GM18498 (cell line): ENCODE measurements around the gene TNS4.

Experiments
- ATAC-seq: cut with Tn5 transposase; IDR thresholded peaks from one replicate; pipeline ENCODE4 v1.9.1; 2021; ENCODE audit warnings: mild to moderate bottlenecking, moderate library complexity; ENCODE audit not compliant: unreplicated experiment

Gene TNS4

GRCh38 chr17:40473573-40474365, 27.7 kb downstream of the TNS4 start:
- no peak for ATAC-seq

- no peak for ATAC-seq
Measured at GRCh38 chr17:40472733-40473452, 28.5 kb downstream of the TNS4 start.

DNA sequence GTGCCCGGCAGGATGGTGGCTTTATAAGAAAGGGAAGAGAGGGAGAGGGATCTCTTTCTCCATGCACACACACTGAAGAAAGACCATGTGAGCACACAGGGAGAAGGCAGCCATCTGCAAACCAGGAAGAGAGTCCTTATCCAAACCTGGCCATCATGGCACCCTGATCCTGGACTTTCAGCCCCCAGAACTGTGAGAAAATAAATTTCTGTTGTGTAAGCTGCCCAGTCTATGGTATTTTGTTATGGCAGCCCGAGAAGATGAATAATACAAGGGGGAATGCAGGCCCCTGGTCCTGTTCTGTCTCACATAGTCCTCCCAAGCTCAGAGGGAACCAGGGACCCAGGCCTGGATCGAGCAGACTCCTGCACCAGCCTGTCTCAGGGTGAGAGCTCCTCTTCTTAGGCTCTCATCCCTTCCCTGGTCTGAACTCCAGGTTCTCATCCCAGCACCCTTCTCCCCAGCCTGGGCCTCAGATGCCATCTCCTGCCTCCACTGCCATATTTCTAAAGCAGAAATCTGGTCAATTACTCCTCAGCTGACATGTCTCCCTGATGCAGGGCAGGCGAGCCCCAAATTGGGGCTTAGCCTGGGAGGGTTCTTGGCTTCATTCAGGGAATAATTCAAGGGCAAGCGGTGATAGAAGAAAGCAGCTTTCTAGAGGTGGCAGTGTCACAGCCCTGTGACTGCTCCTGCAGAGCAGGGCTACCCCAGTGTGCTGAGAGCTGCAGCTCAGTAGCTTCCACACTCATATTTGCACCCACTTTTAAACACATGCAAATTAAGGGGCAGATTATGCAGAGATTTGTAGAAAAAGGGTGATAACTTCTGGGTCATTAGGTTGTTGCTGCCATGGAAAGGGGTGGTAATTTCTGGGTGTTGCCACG, 29.3 kb downstream of the TNS4 start:
- ATAC-seq: no peak

DNA sequence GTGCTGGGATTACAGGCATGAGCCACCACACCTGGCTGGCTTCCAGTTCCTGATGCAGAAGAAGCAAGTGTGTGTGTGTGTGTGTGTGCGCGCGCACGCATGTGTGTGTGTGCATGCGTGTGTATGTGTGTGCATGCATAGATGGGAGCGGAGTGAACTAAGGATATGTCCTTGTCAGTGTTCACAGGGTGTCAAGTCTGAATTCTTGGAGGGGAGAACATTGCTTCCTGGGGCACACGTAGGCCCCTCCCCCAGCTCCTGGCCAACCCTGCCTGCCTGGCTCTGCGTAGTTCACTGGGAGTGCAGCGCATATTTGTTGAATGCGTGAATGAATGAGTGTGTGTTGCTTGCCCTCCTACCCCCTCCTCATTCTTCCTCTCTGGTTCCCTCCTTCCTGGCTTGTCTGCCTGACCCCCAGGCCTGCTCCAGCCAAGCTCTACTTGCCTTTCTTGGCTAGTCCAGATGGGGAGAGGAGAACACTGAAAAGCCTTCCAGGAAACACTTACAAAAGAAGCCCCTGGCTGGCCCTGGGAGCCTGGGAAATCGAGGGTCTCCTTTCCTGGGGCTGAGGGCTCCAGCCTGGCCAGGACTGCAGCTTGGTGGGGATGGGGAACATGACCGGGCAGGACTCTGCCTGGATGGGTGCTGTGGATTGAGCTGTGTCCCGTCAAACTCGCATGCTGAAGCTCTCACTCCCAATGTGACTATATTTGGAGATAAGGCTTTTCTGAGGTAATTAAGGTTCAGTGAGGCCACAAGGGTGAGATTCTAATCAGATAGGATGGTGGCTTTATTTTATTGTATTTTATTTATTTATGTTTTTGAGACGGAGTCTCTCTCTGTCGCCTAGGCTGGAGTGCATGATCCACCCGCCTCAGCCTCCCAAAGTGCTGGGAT, 30.2 kb downstream of the TNS4 start:
- ATAC-seq: no peak

GRCh38 chr17:40469805-40470675, 31.4 kb downstream of the TNS4 start:
- no peak for ATAC-seq

DNA sequence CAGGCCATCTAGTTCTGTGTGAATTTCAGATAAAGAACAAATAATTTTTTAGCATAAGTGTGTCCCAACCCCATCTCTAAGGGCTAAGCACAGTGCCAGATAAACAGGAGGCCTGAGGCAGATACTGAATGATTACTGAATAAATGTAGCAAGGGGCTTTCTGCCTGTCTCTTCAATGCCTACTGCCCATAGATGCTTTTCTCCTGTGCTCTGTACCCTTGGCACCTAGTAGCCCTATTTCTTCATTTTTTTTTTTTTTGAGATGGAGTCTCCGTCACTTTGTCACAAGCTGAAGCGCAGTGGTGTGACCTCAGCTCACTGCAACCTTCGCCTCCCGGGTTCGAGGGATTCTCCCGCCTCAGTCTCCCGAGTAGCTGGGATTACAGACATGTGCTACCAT, 32.9 kb downstream of the TNS4 start:
- ATAC-seq: no peak

GRCh38 chr17:40467281-40467867, 34.0 kb downstream of the TNS4 start:
- ATAC-seq: no peak

DNA sequence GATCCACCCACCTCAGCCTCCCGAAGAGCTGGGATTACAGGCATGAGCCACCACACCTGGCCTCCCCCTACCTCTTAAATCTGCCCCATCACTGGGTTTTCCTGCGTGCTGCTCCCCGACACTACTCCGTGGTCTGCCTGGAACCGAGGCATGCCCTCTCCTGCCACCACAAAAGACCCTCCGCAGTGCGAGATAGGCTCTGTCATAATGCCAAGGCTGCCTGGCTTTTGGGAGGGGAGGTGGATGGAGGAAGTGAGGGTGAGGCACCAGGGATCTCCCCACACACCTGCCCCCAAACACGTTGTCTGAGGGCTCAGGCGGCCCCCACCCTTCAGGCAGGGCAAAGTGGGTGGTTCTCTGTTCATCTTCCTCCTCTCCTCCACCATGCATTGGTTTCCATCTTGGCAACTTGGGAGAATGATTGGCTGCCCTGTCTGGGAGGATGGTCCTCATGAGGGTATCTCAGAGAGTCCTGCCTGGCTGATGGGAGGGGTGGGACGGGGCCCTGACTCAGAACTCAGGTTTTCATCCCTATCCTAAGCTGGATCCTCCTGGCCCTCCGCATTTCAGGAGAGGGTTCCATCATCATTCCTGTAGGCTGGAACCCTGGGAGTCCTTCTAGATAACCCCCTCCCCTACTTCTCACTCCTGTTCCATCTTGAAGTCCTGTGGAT, 35.0 kb downstream of the TNS4 start:
- ATAC-seq: no peak

GRCh38 chr17:40464392-40464855, 37.0 kb downstream of the TNS4 start:
- ATAC-seq: no peak

- no peak for ATAC-seq
Measured at GRCh38 chr17:40463122-40463550, 38.3 kb downstream of the TNS4 start.

DNA sequence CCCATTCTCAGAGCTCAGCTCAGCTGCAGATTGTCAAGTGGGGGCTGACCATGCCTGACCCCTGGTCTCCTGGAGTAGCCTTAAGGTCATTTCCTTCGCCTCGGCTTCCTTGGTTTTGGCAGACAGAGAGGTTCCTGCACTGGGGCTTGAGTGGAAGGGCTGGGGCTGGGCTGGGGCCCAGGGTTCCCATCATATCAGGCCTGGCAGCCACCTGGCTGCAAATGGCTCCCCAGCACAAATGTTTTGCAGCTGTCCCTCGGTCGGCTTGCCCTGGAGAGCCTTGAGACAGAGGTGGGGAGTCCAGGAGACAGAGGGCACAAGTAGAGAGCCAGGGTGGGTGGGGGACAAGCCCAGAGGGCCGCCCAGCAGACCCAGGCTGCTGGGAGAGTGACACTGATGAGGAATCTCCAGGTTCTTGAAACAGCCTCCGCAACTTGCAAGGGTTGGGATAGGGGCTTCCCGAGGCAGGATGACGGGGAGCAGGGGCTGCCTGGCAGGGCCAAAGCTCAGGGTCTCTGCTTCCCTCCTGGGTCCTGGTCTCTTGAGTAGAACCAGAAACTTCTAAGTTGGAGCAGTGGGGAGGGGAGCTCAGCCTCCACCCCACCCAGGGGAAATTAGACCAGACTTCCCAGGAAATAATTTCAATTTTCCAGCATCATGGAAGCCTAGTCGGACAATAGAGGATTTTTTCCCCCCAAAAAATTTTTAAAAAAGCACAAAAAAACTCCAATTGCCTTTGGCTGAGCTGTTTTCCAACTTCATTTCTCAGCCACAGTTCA, 38.9 kb downstream of the TNS4 start:
- no peak for ATAC-seq

- no peak for ATAC-seq
Measured at GRCh38 chr17:40461732-40462342, 39.6 kb downstream of the TNS4 start.

GRCh38 chr17:40460968-40461731, 40.3 kb downstream of the TNS4 start:
- no peak for ATAC-seq

DNA sequence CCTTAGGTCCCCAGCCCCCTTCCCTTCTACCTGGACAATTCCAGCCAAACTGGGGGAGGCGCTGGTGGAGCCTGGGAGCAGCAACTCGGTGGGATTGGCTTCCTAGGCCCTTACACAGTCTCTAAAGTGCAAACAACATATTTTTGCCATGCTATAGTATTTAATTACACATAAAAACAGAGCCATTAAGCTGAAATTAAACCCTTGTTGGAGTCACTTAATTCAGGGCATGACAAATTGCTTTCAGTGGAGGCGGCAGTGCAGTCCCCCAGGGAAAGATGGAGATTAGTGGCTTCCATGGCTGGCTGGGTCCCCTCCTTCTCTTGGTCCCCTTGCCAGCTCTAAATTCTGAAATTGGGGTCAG, 40.8 kb downstream of the TNS4 start:
- no peak for ATAC-seq

GRCh38 chr17:40459636-40460603, 41.5 kb downstream of the TNS4 start:
- no peak for ATAC-seq
